Non-pigmented ciliary epithelial cell (primary cell): ENCODE results near the gene ARHGEF7.

Experiments used
- DNase-seq: peaks from one replicate; pipeline ENCODE4 v3.0.0-alpha.2; 2010; ENCODE audit warnings: low read depth

The ARHGEF7 gene

GRCh38 chr13:111325941-111326620 is 211.0 kb downstream of the ARHGEF7 start:
- DNase-seq = no peak

- no peak for DNase-seq
These were observed 211.5 kb downstream of the ARHGEF7 start for GRCh38 chr13:111326621-111326965.

- no peak for DNase-seq
These were observed 212.0 kb downstream of the ARHGEF7 start for GRCh38 chr13:111326981-111327642.

- no peak for DNase-seq
These were observed 212.8 kb downstream of the ARHGEF7 start for GRCh38 chr13:111327730-111328573.

GRCh38 chr13:111328574-111329410 is 213.7 kb downstream of the ARHGEF7 start:
- no peak for DNase-seq

- DNase-seq = no peak
These were observed 214.5 kb downstream of the ARHGEF7 start for GRCh38 chr13:111329641-111330040.

- DNase-seq = no peak
These were observed 215.0 kb downstream of the ARHGEF7 start for GRCh38 chr13:111330066-111330610.

GRCh38 chr13:111335298-111335697 is 220.2 kb downstream of the ARHGEF7 start:
- DNase-seq = no peak

- peak; percentile 20 for DNase-seq
These were observed 221.6 kb downstream of the ARHGEF7 start for GRCh38 chr13:111336666-111337065.

GRCh38 chr13:111337206-111337605 is 222.1 kb downstream of the ARHGEF7 start:
- DNase-seq = peak; percentile 55

GRCh38 chr13:111337741-111338140 is 222.6 kb downstream of the ARHGEF7 start:
- no peak for DNase-seq

GRCh38 chr13:111338841-111339240 is 223.7 kb downstream of the ARHGEF7 start:
- DNase-seq = no peak

- DNase-seq = no peak
These were observed 224.4 kb downstream of the ARHGEF7 start for GRCh38 chr13:111339366-111340143.

- no peak for DNase-seq
These were observed 226.8 kb downstream of the ARHGEF7 start for GRCh38 chr13:111341886-111342285.

GRCh38 chr13:111342721-111343120 is 227.6 kb downstream of the ARHGEF7 start:
- DNase-seq = no peak

GRCh38 chr13:111343186-111343805 is 228.2 kb downstream of the ARHGEF7 start:
- no peak for DNase-seq

- DNase-seq = peak; percentile 15
These were observed 229.5 kb downstream of the ARHGEF7 start for GRCh38 chr13:111344471-111345191.

- DNase-seq = no peak
These were observed 230.6 kb downstream of the ARHGEF7 start for GRCh38 chr13:111345682-111346081.

- no peak for DNase-seq
These were observed 231.1 kb downstream of the ARHGEF7 start for GRCh38 chr13:111346101-111346680.
